K562 (cell line): ENCODE results near the gene IPO11. TPM values are rescaled to one million over a fixed set of nuclear protein-coding genes. Genes with fewer than 3 reads are reported as not detected.

Experiments used
- BMI1 ChIP-seq: fragments of 150-350 bp; IDR thresholded peaks from 2 replicates; pipeline ENCODE4 v1.6.1; 2014; ENCODE audit warnings: low read length
- HDAC1 ChIP-seq, 2 experiments: fragments of 450-650 bp; IDR thresholded peaks; 2 replicates each; pipeline ENCODE4 v1.6.1; 2016 to 2017; ENCODE audit warnings: inconsistent platforms in 1 of 2, mild to moderate bottlenecking in 1 of 2, moderate library complexity in 1 of 2
- NCOA1 ChIP-seq: fragments of 450-650 bp; IDR thresholded peaks from 2 replicates; pipeline ENCODE4 v1.6.1; 2016; ENCODE audit warnings: low read depth
- NELFE ChIP-seq: IDR thresholded peaks from 2 replicates; pipeline ENCODE4 v1.6.1; 2011; ENCODE audit warnings: mild to moderate bottlenecking; ENCODE audit not compliant: insufficient read depth, insufficient read length
- NR4A1 ChIP-seq, 2 experiments: fragments of 250-450 bp in 1 of 2; fragments of 450-650 bp in 1 of 2; sonication (Bioruptor Pico) in 1 of 2; IDR thresholded peaks; 2 replicates each; pipeline versions ENCODE4 v1.4.0 to v1.6.1; 2016 to 2020; ENCODE audit warnings: mild to moderate bottlenecking in 2 of 2, missing compliant biosample characterization in 1 of 2, missing genetic modification characterization in 1 of 2, moderate library complexity in 1 of 2
- PML ChIP-seq: IDR thresholded peaks from 2 replicates; pipeline ENCODE4 v1.6.1; 2012; ENCODE audit warnings: low read length, inconsistent platforms
- RAD21 ChIP-seq, 2 experiments: fragments of 250-450 bp in 1 of 2; fragments of 450-650 bp in 1 of 2; sonication (Bioruptor Pico) in 1 of 2; formaldehyde crosslinking in 1 of 2; IDR thresholded peaks in 1 of 2; conservative IDR thresholded peaks in 1 of 2; 2 replicates each; pipeline versions ENCODE4 v1.4.0 to v1.8.0; 2020 to 2022; ENCODE audit warnings: mild to moderate bottlenecking in 2 of 2, moderate library complexity in 1 of 2
- ZNF184 ChIP-seq: sonication (generic); formaldehyde crosslinking; IDR thresholded peaks from 2 replicates; pipeline ENCODE4 v1.5.0; 2020; ENCODE audit warnings: missing genetic modification reagents
- ZNF347 ChIP-seq: fragments of 450-650 bp; formaldehyde crosslinking; IDR thresholded peaks from 2 replicates; pipeline ENCODE4 v1.4.0; 2020; ENCODE audit warnings: low read depth, mild to moderate bottlenecking, moderate library complexity
- ZNF584 ChIP-seq: fragments of 200-800 bp; sonication (Bioruptor generic); IDR thresholded peaks from 2 replicates; pipeline ENCODE4 v1.6.1; 2016; ENCODE audit warnings: low read depth, mild to moderate bottlenecking, missing genetic modification characterization, missing compliant biosample characterization
- polyA plus RNA-seq, 8 experiments: library from polyadenylated mRNA; depleted of rRNA in 4 of 8; stranded (reverse) in 5 of 8; unstranded in 3 of 8; fragments of >200 nt; fragmentation: Nextera tagmentation in 2 of 8; fragmentation: Illumina TruSeq in 1 of 8; extraction: Ambion mirVana in 2 of 8; extraction: Trizol in 1 of 8; gene quantifications; 2 replicates each; pipeline versions ENCODE4 v1.2.1 to v1.2.3, GENCODE V29; 2011 to 2014; ENCODE audit warnings: inconsistent platforms in 1 of 8, missing spikeins in 1 of 8
- total RNA-seq, 7 experiments: library from RNA; depleted of rRNA in 6 of 7; stranded (reverse); fragments of >200 nt in 6 of 7; fragmentation: Illumina TruSeq in 2 of 7; extraction: Trizol in 2 of 7; gene quantifications; 2 replicates each; pipeline versions ENCODE4 v1.2.1 to v1.2.3, GENCODE V29; 2011 to 2021; ENCODE audit warnings: low replicate concordance in 1 of 7
- TF ChIP-seq, protein P1 (sequence below): fragments of 450-650 bp; IDR thresholded peaks from 2 replicates; pipeline ENCODE4 v1.7.0; 2016; ENCODE audit warnings: borderline replicate concordance
- TF ChIP-seq, protein P2 (sequence below): fragments of 250-450 bp; sonication (Bioruptor Pico); IDR thresholded peaks from 2 replicates; pipeline ENCODE4 v1.8.0; 2021; ENCODE audit warnings: mild to moderate bottlenecking, moderate library complexity
- TF ChIP-seq, protein P3 (sequence below): fragments of 250-450 bp; sonication (Bioruptor Pico); IDR thresholded peaks from 2 replicates; pipeline ENCODE4 v1.5.0; 2020; ENCODE audit warnings: mild to moderate bottlenecking
- TF ChIP-seq, protein P4 (sequence below): sonication (generic); formaldehyde crosslinking; IDR thresholded peaks from 2 replicates; pipeline ENCODE4 v1.8.1; 2023; ENCODE audit warnings: mild to moderate bottlenecking, missing genetic modification reagents
- TF ChIP-seq, protein P5 (sequence below): IDR thresholded peaks from 2 replicates; pipeline ENCODE4 v1.6.1; 2011; ENCODE audit not compliant: insufficient read length; ENCODE audit errors: extremely low read depth
- TF ChIP-seq, protein P6 (sequence below): sonication (generic); formaldehyde crosslinking; IDR thresholded peaks from 2 replicates; pipeline ENCODE4 v1.8.1; 2023; ENCODE audit warnings: mild to moderate bottlenecking, missing genetic modification reagents, moderate library complexity
- TF ChIP-seq, protein P7 (sequence below): fragments of 250-450 bp; sonication (Bioruptor Pico); IDR thresholded peaks from 2 replicates; pipeline ENCODE4 v1.8.0; 2021; ENCODE audit warnings: moderate library complexity, mild to moderate bottlenecking, inconsistent platforms

IPO11 gene
- total and polyA plus RNA-seq, 9 of the 15 experiments (the other 6 are each of a cell fraction or from before 2014, with no cell fraction given): 38.7 to 96.0 (median 70.9) TPM

DNA sequence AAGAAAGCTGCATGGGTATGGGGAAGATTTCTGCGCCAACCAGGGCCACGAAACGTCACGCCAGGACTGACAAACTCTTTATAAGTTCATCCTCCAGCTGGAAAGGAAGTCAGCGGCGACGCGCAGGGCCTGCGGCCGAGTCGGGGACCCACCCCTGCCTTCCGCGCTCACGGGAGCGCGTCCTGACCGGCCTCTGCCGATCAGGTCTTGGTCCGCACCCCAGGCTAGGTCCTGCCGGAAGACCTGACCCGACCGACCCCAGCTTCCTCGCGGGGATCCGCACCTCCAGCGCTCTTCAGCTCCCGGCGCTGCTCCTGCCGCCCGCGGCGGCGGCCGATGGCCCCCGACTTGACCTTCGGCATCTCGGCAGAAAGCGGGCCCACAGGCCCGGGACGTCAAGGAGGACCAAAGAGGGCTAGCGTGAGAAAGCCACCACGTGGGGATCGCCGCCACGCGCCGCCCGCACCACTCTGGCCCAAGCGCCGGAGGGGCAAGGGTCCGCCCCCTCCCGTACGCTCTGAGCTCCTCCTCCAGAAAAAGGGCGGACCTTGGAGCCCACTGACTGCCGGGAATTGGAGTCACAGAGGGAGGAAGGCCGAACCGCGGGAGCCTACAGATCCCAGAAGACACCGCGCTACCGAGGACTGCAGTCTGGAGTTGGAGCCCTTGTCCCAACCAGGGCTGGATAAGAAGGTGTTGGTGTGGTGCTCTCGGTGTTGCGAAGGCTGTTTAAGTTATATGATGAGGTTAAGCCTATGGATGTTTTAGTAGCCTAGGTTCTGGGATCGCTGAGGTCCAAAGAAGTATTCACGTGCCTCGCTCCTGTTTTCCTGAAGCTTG, 8.9 kb upstream of the IPO11 start, which contains the start of gene DIMT1 (continued):
- TF ChIP-seq, protein P1, sequence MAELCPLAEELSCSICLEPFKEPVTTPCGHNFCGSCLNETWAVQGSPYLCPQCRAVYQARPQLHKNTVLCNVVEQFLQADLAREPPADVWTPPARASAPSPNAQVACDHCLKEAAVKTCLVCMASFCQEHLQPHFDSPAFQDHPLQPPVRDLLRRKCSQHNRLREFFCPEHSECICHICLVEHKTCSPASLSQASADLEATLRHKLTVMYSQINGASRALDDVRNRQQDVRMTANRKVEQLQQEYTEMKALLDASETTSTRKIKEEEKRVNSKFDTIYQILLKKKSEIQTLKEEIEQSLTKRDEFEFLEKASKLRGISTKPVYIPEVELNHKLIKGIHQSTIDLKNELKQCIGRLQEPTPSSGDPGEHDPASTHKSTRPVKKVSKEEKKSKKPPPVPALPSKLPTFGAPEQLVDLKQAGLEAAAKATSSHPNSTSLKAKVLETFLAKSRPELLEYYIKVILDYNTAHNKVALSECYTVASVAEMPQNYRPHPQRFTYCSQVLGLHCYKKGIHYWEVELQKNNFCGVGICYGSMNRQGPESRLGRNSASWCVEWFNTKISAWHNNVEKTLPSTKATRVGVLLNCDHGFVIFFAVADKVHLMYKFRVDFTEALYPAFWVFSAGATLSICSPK: no peak
- TF ChIP-seq, protein P2, sequence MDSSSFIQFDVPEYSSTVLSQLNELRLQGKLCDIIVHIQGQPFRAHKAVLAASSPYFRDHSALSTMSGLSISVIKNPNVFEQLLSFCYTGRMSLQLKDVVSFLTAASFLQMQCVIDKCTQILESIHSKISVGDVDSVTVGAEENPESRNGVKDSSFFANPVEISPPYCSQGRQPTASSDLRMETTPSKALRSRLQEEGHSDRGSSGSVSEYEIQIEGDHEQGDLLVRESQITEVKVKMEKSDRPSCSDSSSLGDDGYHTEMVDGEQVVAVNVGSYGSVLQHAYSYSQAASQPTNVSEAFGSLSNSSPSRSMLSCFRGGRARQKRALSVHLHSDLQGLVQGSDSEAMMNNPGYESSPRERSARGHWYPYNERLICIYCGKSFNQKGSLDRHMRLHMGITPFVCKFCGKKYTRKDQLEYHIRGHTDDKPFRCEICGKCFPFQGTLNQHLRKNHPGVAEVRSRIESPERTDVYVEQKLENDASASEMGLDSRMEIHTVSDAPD (CRISPR knock-in tag): no peak
- TF ChIP-seq, protein P3, sequence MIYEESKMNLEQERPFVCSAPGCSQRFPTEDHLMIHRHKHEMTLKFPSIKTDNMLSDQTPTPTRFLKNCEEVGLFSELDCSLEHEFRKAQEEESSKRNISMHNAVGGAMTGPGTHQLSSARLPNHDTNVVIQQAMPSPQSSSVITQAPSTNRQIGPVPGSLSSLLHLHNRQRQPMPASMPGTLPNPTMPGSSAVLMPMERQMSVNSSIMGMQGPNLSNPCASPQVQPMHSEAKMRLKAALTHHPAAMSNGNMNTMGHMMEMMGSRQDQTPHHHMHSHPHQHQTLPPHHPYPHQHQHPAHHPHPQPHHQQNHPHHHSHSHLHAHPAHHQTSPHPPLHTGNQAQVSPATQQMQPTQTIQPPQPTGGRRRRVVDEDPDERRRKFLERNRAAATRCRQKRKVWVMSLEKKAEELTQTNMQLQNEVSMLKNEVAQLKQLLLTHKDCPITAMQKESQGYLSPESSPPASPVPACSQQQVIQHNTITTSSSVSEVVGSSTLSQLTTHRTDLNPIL (CRISPR knock-in tag): no peak
- TF ChIP-seq, protein P4, sequence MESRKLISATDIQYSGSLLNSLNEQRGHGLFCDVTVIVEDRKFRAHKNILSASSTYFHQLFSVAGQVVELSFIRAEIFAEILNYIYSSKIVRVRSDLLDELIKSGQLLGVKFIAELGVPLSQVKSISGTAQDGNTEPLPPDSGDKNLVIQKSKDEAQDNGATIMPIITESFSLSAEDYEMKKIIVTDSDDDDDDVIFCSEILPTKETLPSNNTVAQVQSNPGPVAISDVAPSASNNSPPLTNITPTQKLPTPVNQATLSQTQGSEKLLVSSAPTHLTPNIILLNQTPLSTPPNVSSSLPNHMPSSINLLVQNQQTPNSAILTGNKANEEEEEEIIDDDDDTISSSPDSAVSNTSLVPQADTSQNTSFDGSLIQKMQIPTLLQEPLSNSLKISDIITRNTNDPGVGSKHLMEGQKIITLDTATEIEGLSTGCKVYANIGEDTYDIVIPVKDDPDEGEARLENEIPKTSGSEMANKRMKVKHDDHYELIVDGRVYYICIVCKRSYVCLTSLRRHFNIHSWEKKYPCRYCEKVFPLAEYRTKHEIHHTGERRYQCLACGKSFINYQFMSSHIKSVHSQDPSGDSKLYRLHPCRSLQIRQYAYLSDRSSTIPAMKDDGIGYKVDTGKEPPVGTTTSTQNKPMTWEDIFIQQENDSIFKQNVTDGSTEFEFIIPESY: 0 out of 2 replicates have a peak, but pooled peaks have one; percentile 19
- TF ChIP-seq NCOA1: no peak
- TF ChIP-seq ZNF347 (CRISPR knock-in tag): no peak
- TF ChIP-seq ZNF184 (CRISPR knock-in tag): no peak
- TF ChIP-seq NR4A1 (CRISPR knock-in tag; IDR thresholded peaks at IDR 0.05): no peak
- no peak for TF ChIP-seq NR4A1 (tag; IDR thresholded peaks at IDR 0.05)
- TF ChIP-seq HDAC1 (IDR thresholded peaks at IDR 0.05): peak in 1 of 2 experiments; percentile 99; a peak in 2 of 4 replicates
- TF ChIP-seq BMI1: no peak
- no peak for TF ChIP-seq ZNF584 (CRISPR knock-in tag)
- no peak for TF ChIP-seq NELFE
- TF ChIP-seq, protein P5, sequence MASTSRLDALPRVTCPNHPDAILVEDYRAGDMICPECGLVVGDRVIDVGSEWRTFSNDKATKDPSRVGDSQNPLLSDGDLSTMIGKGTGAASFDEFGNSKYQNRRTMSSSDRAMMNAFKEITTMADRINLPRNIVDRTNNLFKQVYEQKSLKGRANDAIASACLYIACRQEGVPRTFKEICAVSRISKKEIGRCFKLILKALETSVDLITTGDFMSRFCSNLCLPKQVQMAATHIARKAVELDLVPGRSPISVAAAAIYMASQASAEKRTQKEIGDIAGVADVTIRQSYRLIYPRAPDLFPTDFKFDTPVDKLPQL: no peak
- TF ChIP-seq PML: peak; percentile 66; the same call in 1 of the 2 replicates
- TF ChIP-seq, protein P6, sequence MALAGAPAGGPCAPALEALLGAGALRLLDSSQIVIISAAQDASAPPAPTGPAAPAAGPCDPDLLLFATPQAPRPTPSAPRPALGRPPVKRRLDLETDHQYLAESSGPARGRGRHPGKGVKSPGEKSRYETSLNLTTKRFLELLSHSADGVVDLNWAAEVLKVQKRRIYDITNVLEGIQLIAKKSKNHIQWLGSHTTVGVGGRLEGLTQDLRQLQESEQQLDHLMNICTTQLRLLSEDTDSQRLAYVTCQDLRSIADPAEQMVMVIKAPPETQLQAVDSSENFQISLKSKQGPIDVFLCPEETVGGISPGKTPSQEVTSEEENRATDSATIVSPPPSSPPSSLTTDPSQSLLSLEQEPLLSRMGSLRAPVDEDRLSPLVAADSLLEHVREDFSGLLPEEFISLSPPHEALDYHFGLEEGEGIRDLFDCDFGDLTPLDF (CRISPR knock-in tag): peak; percentile 79; the same call in 1 of the 2 replicates
- no peak; a peak in 1 of 4 replicates for TF ChIP-seq RAD21 (CRISPR knock-in tag; conservative IDR thresholded peaks at IDR 0.05 in 1 of 2, IDR thresholded peaks at IDR 0.05 in 1 of 2)
- TF ChIP-seq, protein P7, sequence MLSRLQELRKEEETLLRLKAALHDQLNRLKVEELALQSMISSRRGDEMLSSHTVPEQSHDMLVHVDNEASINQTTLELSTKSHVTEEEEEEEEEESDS (CRISPR knock-in tag): no peak
